GM21717 (cell line): ENCODE measurements around the gene SLC38A5.
"Not testable (repeated sequence)": the region's sequence is repeated elsewhere in the genome, so short reads cannot be mapped to it uniquely, and the experiment has no call there.

Experiments
- ATAC-seq: cut with Tn5 transposase; IDR thresholded peaks from one replicate; pipeline ENCODE4 v1.9.1; 2021; ENCODE audit warnings: mild to moderate bottlenecking, moderate library complexity; ENCODE audit not compliant: unreplicated experiment

SLC38A5 gene

GRCh38 chrX:48470110-48470832 lies at the start of gene SLC38A5:
SLC38A5 (minus strand) TSS chrX:48470260; CDS start chrX:48467924, 2,336 bp downstream.
- no peak for ATAC-seq

GRCh38 chrX:48519481-48519880 lies 49.4 kb upstream of the SLC38A5 start:
- not testable (repeated sequence) for ATAC-seq

DNA sequence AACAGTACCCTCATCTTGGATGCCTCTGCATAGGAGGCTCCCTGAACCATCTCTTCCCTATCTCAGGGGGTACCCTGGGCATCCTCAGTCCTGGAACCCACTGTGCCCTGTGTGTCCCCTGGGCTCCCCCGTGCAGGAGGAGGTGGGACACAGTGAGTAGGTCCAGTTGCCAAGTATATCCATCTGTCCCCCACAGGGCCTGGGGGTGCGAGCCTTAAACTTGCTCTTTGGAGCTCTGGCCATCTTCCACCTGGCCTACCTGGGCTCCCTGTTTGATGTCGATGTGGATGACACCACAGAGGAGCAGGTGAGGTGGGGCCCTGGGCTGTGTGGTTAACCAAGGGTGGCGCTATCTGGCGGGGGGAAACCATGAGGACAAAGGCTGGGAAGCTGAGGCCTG lies 46.9 kb upstream of the SLC38A5 start:
- ATAC-seq, result no peak

GRCh38 chrX:48516285-48516684 lies 46.2 kb upstream of the SLC38A5 start:
- no peak for ATAC-seq

- ATAC-seq, result no peak
Measured at GRCh38 chrX:48515842-48516241, 45.8 kb upstream of the SLC38A5 start.

DNA sequence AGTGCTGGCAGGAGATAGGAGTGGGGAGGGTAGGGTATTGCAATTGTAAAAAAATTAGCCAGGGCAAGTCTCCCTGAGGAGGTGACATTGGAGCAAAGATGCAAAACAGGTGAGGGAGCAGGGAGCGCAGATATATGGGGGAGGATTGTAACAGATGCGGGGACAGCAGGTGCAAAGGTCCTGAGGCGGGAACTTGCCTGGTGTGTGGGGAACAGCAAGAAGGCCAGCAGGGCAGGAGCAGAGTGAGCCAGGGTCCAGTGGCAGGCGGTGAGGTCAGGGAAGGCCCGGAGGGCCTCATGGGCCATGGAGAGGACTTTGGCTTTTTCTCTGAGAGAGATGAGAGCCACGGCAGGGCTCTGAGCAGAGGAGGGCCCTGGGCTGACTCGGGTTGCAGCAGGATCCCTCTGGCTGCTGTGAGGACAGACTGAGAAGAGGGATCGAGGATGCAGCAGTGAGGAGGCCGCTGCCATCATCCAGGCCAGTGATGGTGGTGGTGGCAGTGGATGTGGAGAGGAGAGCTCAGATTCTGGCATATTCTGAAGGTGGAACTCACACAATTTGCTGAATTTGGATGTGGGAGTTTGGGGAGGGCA lies 44.9 kb upstream of the SLC38A5 start:
- no peak for ATAC-seq

- no peak for ATAC-seq
Measured at GRCh38 chrX:48514126-48514806, 44.2 kb upstream of the SLC38A5 start.

DNA sequence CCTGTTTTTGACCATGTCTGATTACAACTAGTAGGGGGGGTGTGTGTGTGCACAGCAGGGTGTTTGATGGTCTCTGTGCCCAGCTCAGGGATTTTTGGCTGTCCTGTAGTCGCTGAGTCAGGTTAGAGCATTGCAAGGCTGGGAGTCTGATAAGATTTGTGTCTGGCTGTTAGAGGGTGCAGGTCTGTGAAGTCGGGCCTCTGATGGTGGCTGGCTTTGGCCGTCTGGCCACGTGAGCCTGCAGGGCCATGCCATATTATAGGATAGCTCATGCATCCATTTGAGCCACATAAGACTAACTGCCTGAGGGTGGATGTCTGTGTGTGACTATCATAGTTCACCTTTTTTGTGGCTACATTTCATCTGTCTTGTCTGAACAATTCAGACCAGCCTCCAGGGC lies 43.6 kb upstream of the SLC38A5 start:
- no peak for ATAC-seq

DNA sequence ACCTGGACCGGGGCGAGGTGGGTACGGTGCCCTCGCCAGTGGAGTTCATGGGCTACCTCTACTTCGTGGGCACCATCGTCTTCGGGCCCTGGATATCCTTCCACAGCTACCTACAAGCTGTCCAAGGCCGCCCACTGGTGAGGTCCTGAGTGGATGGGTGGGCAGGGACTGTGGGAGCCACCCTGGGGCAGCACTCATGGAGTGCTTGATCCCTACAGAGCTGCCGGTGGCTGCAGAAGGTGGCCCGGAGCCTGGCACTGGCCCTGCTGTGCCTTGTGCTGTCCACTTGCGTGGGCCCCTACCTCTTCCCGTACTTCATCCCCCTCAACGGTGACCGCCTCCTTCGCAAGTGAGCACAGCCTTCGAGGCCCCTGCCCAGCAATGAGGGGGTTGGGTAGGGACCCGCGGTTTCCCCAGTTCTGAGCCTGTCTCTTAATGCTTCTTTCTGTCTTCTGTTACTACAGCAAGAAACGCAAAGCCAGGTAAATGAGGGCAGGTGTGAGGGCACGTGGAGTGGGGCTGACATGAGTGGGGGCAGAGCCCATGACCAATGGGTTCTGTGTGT lies 42.4 kb upstream of the SLC38A5 start:
- ATAC-seq, result no peak

GRCh38 chrX:48511560-48511959 lies 41.5 kb upstream of the SLC38A5 start:
- ATAC-seq, result no peak

DNA sequence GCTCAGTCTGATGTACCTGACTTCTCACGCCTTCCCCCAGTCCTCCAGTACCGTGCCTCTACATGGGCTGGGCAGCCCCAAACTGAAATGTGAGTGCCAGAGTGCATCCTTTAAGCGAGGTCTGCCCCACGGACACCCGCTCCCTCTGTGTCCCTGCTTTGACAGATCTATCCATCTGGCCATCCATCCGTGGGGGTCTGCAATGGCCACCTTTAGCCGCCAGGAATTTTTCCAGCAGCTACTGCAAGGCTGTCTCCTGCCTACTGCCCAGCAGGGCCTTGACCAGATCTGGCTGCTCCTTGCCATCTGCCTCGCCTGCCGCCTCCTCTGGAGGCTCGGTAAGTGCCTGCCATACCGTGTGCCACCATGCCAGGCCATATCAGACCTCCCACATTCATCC lies 39.6 kb upstream of the SLC38A5 start:
- no peak for ATAC-seq

DNA sequence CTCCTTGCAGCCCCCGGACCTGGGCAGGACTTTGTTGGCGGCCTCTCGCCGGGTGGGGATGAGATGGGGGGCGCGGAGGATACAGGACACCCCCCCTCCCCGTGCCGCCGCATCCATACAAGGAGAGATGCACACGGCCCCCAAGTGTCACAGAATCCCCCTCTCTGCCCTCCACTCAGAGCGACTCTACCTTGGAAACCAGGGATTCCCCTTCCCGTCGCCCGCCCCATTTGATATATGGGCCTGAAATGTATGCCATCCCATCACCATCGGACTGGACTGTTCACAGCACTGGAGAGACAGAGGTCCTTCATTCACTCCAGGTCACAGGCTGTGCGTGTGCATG lies 39.2 kb upstream of the SLC38A5 start:
- ATAC-seq, result peak; percentile 20

DNA sequence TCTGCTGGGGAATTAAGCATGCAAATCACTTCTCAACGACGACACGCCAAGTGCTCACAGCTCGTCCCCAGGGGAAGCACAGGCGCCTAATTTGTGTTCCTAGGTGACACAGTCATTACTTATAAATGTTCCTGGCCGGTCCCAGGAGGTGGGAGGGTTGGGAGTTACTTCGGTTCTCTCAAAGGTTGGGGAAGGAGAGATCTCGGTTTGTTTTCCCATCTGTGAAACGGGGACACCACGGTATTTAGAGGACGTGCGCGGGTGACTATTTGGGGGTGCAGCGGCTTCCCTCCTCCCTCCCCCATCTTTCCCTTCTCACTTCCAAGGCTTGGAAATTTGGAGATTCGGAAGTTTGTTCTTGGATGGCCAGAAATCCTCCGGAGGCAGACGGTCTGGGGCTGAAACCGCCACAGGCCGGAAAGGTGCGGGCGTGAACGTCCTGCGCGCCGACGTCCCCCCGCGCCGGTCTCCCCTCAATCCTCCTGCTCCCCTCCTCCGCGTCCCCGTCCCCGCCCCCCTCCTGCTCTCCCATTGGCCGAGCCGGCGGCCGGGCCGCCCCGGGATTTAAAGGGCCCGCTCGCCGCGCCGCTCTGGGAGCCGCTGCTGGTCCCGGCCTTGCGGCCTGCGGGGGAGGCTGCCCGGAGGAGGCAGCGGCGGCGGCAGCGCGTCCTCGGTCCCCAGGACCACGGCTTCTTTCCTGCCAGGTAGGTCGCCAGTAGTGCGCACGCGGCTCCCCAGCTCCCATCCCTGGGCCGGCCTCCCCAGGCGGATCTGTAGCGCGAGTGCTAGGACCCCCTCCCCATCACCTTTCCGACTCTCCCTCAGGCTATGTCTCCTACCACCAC lies 38.6 kb upstream of the SLC38A5 start, which contains the start of gene PORCN:
Gene PORCN, plus strand, starts transcription at position 593 of the 845 bp plus-strand sequence. CDS start 829 bp downstream, outside the sequence.
- peak; percentile 69 for ATAC-seq

GRCh38 chrX:48507246-48507645 lies 37.2 kb upstream of the SLC38A5 start:
- ATAC-seq, result no peak

GRCh38 chrX:48505481-48505880 lies 35.4 kb upstream of the SLC38A5 start:
- no peak for ATAC-seq

DNA sequence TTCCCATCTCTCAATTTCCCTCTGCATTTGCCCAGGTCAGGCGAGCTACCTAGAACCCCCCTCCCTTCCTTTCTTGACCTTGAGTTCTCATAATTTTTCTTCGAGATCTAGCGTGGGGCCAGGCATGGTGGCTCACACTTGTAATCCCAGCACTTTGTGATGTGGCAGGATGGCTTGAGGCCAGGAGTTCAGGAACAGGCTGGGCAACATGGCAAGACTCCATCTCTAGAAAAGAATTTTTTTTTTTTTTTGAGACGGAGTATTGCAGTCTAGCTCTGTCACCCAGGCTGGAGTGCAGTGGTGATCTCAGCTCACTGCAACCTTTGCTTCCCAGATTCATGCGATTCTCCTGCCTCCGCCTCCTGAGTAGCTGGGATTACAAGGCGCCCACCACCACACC lies 34.2 kb upstream of the SLC38A5 start:
- no peak for ATAC-seq

GRCh38 chrX:48498374-48498809 lies 28.3 kb upstream of the SLC38A5 start:
- ATAC-seq, result no peak

DNA sequence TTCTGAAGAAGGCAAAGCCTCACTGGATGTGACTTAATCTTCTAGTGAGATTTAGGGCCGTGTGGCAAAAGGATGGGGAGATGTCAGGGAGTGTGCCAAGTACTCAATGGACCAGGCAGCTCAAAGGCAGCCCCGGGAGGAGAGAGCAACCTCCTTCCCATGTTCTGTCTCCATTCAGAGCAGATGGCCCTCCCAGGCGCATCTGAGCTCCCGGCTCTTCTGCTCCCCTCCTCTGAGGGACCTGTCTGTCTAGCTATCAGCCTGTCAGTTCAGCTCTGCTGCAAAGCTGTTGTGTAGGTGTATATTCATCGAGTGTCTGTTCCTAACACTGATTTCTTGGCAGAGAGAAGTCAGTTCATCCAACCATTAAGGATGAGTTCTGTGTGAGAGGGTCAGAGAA lies 27.8 kb upstream of the SLC38A5 start:
- no peak for ATAC-seq

DNA sequence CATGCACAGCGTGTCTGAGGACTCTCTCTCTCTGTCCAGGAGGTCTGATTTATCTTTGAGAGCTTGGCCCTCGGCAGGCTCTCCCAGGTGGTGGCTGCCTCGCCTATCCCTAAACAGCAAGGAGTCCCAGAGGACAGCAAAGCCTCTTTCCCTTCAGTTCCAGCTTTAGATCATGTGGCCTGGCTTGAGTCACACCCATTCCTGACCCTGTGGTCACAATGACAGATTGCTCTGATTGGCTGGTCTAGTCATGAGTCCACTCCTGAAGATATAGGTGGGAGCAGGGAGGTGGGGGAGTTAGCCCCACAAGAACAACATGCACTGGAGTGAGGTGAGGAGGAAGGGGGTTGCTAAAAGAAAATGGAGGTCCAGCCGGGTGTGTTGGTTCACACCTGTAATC lies 26.6 kb upstream of the SLC38A5 start:
- no peak for ATAC-seq

GRCh38 chrX:48493890-48494364 lies 23.9 kb upstream of the SLC38A5 start:
- no peak for ATAC-seq
